Measurements from ENCODE around the gene SUCO. TPM values are rescaled to one million over a fixed set of nuclear protein-coding genes. Genes with fewer than 3 reads are reported as not detected.

SUCO gene
- total RNA-seq, 1 donor from 2014 or later: 30.2 TPM

DNA sequence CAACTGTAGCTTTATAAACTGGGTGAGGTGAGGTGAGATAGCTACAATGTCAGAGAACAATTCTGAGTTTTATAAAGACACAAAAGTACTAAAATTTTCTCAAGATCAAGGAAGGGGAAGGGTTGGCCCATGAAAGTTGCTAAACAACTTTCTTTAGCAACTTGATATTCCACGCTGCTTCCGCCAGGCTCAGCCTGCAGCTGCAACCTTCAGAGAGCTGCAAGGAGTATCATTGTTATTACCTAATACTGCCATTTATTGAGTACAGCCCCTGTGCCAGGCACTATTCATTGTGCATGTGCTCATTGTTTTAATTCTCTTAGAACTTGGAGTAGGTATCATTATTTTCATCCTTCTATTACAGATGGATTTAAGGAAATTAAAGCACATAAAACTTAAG lies 34.1 kb upstream of the SUCO start:
- no peak overlapping the region for H3K4me3 ChIP-seq (ENCODE audit: low read depth, low read length)
- TF ChIP-seq, protein P1, sequence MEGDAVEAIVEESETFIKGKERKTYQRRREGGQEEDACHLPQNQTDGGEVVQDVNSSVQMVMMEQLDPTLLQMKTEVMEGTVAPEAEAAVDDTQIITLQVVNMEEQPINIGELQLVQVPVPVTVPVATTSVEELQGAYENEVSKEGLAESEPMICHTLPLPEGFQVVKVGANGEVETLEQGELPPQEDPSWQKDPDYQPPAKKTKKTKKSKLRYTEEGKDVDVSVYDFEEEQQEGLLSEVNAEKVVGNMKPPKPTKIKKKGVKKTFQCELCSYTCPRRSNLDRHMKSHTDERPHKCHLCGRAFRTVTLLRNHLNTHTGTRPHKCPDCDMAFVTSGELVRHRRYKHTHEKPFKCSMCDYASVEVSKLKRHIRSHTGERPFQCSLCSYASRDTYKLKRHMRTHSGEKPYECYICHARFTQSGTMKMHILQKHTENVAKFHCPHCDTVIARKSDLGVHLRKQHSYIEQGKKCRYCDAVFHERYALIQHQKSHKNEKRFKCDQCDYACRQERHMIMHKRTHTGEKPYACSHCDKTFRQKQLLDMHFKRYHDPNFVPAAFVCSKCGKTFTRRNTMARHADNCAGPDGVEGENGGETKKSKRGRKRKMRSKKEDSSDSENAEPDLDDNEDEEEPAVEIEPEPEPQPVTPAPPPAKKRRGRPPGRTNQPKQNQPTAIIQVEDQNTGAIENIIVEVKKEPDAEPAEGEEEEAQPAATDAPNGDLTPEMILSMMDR (conservative IDR thresholded peaks at IDR 0.05; ENCODE audit: low read depth, low read length): no peak
- DNase-seq (ENCODE audit: low read depth): no peak

DNA sequence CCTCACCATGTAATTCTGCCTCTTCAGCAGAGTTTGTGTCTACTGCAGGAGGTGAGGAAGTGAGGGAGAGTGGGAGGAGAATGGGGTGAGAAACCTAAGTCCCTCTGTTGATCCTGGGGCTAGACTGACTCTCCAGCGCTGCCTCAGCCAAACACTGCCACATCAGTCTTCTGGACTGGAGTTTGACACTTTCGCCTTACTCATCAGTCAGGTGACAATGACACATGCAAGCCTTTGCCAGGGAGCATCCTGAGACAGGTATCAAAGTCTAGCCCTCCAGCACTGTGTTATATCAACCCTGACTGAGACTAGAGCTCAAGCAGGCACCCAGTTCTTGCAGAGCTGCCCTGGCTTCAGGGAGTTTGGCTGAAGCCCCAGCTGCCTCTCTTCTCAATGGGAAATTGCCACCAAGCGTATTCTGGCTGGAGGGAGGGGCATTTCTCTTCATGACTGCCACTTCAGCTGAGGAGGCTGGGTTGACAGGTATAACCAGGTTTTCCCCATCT lies 33.3 kb upstream of the SUCO start:
- H3K4me3 ChIP-seq (ENCODE audit: low read depth, low read length): no peak overlapping the region
- peak; percentile 66 for DNase-seq (ENCODE audit: low read depth)
- TF ChIP-seq, protein P1 (conservative IDR thresholded peaks at IDR 0.05; ENCODE audit: low read depth, low read length): no peak

DNA sequence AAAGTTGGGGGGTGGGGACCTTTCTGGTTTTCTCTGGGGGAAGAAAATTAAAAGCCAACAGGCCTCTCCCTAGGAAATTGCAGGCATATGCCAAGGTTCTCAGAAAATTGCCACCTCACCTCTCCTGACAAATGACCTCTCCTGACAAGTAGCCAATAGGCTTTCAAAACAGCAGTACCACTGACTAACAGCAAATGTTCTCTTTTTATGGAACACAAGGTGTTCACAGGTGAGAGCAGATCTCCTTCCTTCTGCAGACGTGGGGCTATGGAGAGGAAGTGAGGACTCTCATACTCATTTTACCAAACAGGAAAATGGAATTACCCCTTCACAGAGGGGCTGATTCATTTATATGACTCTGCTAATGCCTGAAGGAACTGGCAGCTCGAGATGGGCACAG lies 32.7 kb upstream of the SUCO start:
- H3K4me3 ChIP-seq (ENCODE audit: low read depth, low read length): no peak overlapping the region
- TF ChIP-seq, protein P1 (conservative IDR thresholded peaks at IDR 0.05; ENCODE audit: low read depth, low read length): no peak
- DNase-seq (ENCODE audit: low read depth): no peak

DNA sequence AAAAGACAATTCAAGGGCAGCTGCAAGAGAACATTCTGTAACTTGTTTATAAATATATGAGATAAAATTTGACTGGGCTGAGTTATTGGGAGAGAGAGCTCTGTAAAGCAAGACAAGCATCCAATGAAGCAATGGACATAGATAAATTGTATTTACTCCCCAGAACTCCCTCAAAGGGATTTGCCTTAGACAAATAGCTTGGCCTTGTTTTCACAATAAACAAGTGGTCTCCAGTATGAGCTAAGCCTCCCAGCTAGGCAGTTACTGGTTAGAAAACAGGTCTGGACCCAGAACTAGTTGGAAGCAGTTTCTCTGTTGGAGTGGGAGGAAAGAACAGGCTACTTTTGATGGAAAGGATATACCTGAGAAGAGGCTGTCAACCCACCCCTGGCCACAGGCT lies 25.2 kb upstream of the SUCO start:
- DNase-seq (ENCODE audit: low read depth): no peak
- H3K4me3 ChIP-seq (ENCODE audit: low read depth, low read length): no peak overlapping the region
- TF ChIP-seq, protein P1 (conservative IDR thresholded peaks at IDR 0.05; ENCODE audit: low read depth, low read length): no peak

DNA sequence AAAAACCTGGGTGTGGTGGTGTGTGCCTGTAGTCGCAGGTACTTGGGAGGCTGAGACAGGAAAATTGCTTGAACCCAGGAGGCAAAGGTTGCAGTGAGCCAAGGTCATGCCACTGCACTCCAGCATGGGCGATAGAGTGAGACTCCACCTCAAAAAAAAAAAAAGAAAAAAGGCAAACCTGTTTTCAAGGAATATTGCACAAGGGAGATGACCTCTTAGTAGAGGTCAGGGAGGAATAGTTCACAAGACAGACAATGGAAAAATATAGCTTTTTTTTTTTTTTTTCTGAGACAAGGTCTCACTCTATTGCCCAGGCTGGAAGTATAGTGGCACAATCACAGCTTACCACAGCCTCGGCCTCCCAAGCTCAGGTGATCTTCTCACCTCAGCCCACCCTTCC lies 22.5 kb upstream of the SUCO start:
- no peak overlapping the region for H3K4me3 ChIP-seq (ENCODE audit: low read depth, low read length)
- DNase-seq (ENCODE audit: low read depth): no peak
- TF ChIP-seq, protein P1 (conservative IDR thresholded peaks at IDR 0.05; ENCODE audit: low read depth, low read length): no peak

DNA sequence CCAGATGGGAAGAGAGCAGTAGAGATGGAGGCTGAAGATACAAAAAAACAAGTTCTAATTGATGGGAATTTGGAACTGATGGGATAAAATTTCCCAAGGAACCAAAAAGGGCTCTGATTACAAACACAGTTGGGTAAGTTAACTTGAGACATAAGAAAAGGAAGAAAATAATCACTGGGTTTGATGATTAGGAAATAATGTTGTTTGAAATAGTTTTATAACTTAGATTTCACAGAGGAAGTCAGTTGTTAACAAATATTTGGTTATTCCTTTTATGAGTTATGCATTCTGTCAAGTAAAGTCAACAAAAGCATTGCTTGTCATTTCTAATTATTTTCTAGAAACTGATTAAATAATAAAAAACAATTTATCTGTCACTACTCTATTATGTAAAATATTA lies 20.4 kb upstream of the SUCO start:
- TF ChIP-seq, protein P1 (conservative IDR thresholded peaks at IDR 0.05; ENCODE audit: low read depth, low read length): no peak
- DNase-seq (ENCODE audit: low read depth): no peak
- no peak overlapping the region for H3K4me3 ChIP-seq (ENCODE audit: low read depth, low read length)

DNA sequence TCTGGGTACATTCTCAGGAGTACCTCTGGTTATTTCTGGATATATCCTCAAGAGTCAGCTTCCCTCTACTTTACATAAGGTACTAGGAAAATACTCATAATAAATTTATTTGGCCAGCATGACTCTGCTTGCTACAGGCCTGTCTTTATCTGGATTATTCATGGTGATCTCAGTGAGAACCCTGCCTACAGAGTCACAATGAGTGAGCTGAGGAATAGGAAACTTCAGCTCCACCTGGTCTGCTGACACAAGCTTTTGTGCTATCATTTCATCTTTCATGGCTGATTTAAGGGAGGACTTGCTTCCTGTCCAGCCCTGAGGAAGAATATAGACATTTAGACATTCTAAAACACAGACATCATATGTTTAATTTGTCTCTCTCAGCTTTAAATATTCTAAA lies 19.5 kb upstream of the SUCO start:
- H3K4me3 ChIP-seq (ENCODE audit: low read depth, low read length): no peak overlapping the region
- DNase-seq (ENCODE audit: low read depth): no peak
- TF ChIP-seq, protein P1 (conservative IDR thresholded peaks at IDR 0.05; ENCODE audit: low read depth, low read length): no peak

Data from epithelial cell of proximal tubule (primary cell).